SU-DHL-6 (cell line): ENCODE data around the gene CNOT11.

ENCODE experiments used
- EZH2phosphoT487 ChIP-seq: fragments of 200-600 bp; sonication (generic), shearing (Covaris generic); conservative IDR thresholded peaks from 2 replicates; pipeline ENCODE4 v1.6.1; 2018; ENCODE audit warnings: mild to moderate bottlenecking, antibody characterized with exemption, low read length, moderate library complexity, mixed read lengths
- TF ChIP-seq, protein P1 (sequence below): fragments of 200-600 bp; sonication (generic); IDR thresholded peaks from one replicate; pipeline ENCODE4 v1.5.1; 2017; ENCODE audit warnings: antibody characterized with exemption, mild to moderate bottlenecking, low read length, moderate library complexity; ENCODE audit not compliant: insufficient read depth, poor library complexity, severe bottlenecking

DNA sequence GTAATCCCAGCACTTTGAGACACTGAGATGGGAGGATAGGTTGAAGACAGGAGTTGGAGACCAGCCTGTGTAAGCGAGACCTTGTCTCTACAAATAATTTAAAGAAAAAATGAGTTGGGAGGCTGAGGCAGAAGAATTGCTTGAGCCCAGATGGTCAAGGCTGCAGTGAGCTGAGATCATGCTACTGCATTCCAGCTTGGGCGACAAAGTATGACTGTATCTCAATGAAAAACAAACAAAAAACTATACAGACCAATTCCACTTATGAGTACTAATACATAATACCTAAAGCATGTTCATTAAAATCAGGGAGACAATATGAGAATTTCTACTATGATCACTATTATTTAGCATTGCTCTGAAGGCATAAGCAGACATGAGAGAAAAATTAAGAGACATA lies 43.2 kb downstream of the CNOT11 start:
- TF ChIP-seq, protein P1, sequence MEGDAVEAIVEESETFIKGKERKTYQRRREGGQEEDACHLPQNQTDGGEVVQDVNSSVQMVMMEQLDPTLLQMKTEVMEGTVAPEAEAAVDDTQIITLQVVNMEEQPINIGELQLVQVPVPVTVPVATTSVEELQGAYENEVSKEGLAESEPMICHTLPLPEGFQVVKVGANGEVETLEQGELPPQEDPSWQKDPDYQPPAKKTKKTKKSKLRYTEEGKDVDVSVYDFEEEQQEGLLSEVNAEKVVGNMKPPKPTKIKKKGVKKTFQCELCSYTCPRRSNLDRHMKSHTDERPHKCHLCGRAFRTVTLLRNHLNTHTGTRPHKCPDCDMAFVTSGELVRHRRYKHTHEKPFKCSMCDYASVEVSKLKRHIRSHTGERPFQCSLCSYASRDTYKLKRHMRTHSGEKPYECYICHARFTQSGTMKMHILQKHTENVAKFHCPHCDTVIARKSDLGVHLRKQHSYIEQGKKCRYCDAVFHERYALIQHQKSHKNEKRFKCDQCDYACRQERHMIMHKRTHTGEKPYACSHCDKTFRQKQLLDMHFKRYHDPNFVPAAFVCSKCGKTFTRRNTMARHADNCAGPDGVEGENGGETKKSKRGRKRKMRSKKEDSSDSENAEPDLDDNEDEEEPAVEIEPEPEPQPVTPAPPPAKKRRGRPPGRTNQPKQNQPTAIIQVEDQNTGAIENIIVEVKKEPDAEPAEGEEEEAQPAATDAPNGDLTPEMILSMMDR = no peak
- TF ChIP-seq EZH2phosphoT487 = no peak
